Measurements from ENCODE around the gene LOXL3. TPM values are rescaled to one million over a fixed set of nuclear protein-coding genes. Genes with fewer than 3 reads are reported as not detected.

The LOXL3 gene
- polyA plus RNA-seq, 1 donor from 2014 or later: 20.1 TPM

DNA sequence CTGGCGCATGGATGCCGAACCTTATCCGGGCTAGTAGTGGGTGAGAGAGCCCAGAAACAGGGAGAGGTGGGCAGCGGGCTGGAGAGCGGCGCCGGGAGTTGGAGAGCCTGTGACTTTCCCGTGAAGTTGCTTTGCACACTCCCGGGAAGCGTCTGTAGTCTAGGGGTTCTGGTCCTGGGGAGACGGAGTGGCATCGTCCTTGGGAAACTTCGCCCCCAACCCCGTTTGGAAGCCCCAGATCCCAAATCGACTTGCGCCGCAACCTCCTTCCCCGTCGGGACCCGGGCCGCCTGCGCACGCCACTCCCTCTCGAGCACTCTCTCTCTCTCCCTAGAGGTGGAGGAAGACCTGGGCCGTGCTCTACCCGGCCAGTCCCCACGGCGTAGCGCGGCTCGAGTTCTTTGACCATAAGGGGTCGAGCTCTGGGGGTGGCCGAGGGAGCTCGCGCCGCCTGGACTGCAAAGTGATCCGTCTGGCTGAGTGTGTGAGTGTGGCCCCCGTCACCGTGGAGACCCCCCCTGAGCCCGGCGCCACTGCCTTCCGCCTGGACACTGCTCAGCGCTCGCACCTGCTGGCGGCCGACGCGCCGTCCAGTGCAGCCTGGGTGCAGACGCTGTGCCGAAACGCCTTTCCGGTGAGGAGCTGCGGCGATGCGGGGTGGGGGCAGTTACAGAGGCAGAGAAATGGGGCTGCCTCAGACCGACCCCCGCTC lies 1.2 kb upstream of the LOXL3 start:
- no peak for TF ChIP-seq EP300 (conservative IDR thresholded peaks at IDR 0.05; ENCODE audit: poor library complexity, severe bottlenecking)
- TF ChIP-seq SMC3 (conservative IDR thresholded peaks at IDR 0.05; ENCODE audit: poor library complexity): no peak
- TF ChIP-seq RAD21 (conservative IDR thresholded peaks at IDR 0.05): no peak
- no peak for TF ChIP-seq EZH2 (IDR thresholded peaks at IDR 0.05; ENCODE audit: borderline replicate concordance, insufficient read depth, low read length, poor library complexity, severe bottlenecking)
- TF ChIP-seq POLR2AphosphoS5 (IDR thresholded peaks at IDR 0.05): no peak
- TF ChIP-seq, protein P1, sequence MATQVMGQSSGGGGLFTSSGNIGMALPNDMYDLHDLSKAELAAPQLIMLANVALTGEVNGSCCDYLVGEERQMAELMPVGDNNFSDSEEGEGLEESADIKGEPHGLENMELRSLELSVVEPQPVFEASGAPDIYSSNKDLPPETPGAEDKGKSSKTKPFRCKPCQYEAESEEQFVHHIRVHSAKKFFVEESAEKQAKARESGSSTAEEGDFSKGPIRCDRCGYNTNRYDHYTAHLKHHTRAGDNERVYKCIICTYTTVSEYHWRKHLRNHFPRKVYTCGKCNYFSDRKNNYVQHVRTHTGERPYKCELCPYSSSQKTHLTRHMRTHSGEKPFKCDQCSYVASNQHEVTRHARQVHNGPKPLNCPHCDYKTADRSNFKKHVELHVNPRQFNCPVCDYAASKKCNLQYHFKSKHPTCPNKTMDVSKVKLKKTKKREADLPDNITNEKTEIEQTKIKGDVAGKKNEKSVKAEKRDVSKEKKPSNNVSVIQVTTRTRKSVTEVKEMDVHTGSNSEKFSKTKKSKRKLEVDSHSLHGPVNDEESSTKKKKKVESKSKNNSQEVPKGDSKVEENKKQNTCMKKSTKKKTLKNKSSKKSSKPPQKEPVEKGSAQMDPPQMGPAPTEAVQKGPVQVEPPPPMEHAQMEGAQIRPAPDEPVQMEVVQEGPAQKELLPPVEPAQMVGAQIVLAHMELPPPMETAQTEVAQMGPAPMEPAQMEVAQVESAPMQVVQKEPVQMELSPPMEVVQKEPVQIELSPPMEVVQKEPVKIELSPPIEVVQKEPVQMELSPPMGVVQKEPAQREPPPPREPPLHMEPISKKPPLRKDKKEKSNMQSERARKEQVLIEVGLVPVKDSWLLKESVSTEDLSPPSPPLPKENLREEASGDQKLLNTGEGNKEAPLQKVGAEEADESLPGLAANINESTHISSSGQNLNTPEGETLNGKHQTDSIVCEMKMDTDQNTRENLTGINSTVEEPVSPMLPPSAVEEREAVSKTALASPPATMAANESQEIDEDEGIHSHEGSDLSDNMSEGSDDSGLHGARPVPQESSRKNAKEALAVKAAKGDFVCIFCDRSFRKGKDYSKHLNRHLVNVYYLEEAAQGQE (IDR thresholded peaks at IDR 0.05; ENCODE audit: borderline replicate concordance): no peak
- no peak for TF ChIP-seq TAF1 (IDR thresholded peaks at IDR 0.05; ENCODE audit: low read depth)
- no peak for TF ChIP-seq MXI1 (conservative IDR thresholded peaks at IDR 0.05; ENCODE audit: poor library complexity, severe bottlenecking)
- TF ChIP-seq, protein P2, sequence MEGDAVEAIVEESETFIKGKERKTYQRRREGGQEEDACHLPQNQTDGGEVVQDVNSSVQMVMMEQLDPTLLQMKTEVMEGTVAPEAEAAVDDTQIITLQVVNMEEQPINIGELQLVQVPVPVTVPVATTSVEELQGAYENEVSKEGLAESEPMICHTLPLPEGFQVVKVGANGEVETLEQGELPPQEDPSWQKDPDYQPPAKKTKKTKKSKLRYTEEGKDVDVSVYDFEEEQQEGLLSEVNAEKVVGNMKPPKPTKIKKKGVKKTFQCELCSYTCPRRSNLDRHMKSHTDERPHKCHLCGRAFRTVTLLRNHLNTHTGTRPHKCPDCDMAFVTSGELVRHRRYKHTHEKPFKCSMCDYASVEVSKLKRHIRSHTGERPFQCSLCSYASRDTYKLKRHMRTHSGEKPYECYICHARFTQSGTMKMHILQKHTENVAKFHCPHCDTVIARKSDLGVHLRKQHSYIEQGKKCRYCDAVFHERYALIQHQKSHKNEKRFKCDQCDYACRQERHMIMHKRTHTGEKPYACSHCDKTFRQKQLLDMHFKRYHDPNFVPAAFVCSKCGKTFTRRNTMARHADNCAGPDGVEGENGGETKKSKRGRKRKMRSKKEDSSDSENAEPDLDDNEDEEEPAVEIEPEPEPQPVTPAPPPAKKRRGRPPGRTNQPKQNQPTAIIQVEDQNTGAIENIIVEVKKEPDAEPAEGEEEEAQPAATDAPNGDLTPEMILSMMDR (IDR thresholded peaks at IDR 0.05; ENCODE audit: poor library complexity, severe bottlenecking): no peak
- peak overlapping the region; percentile 72 for H3K9ac ChIP-seq (ENCODE audit: low read length)
- no peaks in the 10 kb centered on the region for H3K79me2 ChIP-seq (replicated peaks; ENCODE audit: insufficient read depth, low read length)

GRCh38 chr2:74552914-74553811 lies 579 bp downstream of the LOXL3 start:
- Histone ChIP-seq H3K4me3 (ENCODE audit: low read length) (peak overlapping the region; percentile 81), H3K79me2 (replicated peaks; ENCODE audit: insufficient read depth, low read length) (no peaks in the 10 kb centered on the region), H3K4me2 (ENCODE audit: low read length) (peak overlapping the region; percentile 48), H3K27me3 (ENCODE audit: insufficient read depth, low read depth, low read length) (peaks cover 47% of the 10 kb centered on the region), H2AFZ (ENCODE audit: low read depth, low read length) (peak overlapping the region; percentile 79), H3K36me3 (ENCODE audit: insufficient read depth, low read length) (no peaks in the 10 kb centered on the region), H3K27ac (ENCODE audit: low read length) (peak overlapping the region; percentile 39), H3K9me3 (ENCODE audit: low read length) (no peaks in the 10 kb centered on the region), H4K20me1 (ENCODE audit: insufficient read depth) (no peaks in the 10 kb centered on the region), H3F3A (ENCODE audit: insufficient read depth, low read length, poor library complexity, severe bottlenecking) (no peaks in the 10 kb centered on the region), H3K9me2 (ENCODE audit: insufficient read depth, low read length) (no peaks in the 10 kb centered on the region), H3K9ac (ENCODE audit: low read length) (peak overlapping the region; percentile 72)
- TF ChIP-seq RAD21 (conservative IDR thresholded peaks at IDR 0.05) (no peak), MXI1 (conservative IDR thresholded peaks at IDR 0.05; ENCODE audit: poor library complexity, severe bottlenecking) (no peak), TAF1 (IDR thresholded peaks at IDR 0.05; ENCODE audit: low read depth) (no peak), EP300 (conservative IDR thresholded peaks at IDR 0.05; ENCODE audit: poor library complexity, severe bottlenecking) (no peak), SMC3 (conservative IDR thresholded peaks at IDR 0.05; ENCODE audit: poor library complexity) (no peak), POLR2AphosphoS5 (IDR thresholded peaks at IDR 0.05) (no peak), EZH2 (IDR thresholded peaks at IDR 0.05; ENCODE audit: borderline replicate concordance, insufficient read depth, low read length, poor library complexity, severe bottlenecking) (no peak)
- TF ChIP-seq, protein P1 (IDR thresholded peaks at IDR 0.05; ENCODE audit: borderline replicate concordance): no peak
- TF ChIP-seq, protein P2 (IDR thresholded peaks at IDR 0.05; ENCODE audit: poor library complexity, severe bottlenecking): no peak

More for the DNA sequence above, 1.2 kb upstream of the LOXL3 start:
- H3K9me3 ChIP-seq (ENCODE audit: low read length): no peaks in the 10 kb centered on the region
- H3F3A ChIP-seq (ENCODE audit: insufficient read depth, low read length, poor library complexity, severe bottlenecking): no peaks in the 10 kb centered on the region
- peak overlapping the region; percentile 81 for H3K4me3 ChIP-seq (ENCODE audit: low read length)
- no peaks in the 10 kb centered on the region for H3K36me3 ChIP-seq (ENCODE audit: insufficient read depth, low read length)
- H2AFZ ChIP-seq (ENCODE audit: low read depth, low read length): peak overlapping the region; percentile 79
- H3K27me3 ChIP-seq (ENCODE audit: insufficient read depth, low read depth, low read length): peaks cover 29% of the 10 kb centered on the region
- H3K27ac ChIP-seq (ENCODE audit: low read length): no peak overlapping the region
- no peak overlapping the region for H3K4me2 ChIP-seq (ENCODE audit: low read length)
- H3K9me2 ChIP-seq (ENCODE audit: insufficient read depth, low read length): no peaks in the 10 kb centered on the region
- no peaks in the 10 kb centered on the region for H4K20me1 ChIP-seq (ENCODE audit: insufficient read depth)
